NCI-H524 (cell line): Measurements from ENCODE around the gene KRT20.

Source experiments
- DNase-seq, 2 experiments: peaks; one replicate each; lab custom pipeline; 2025; lab: John Stamatoyannopoulos, UW

KRT20 gene

GRCh38 chr17:40852364-40852763 is 32.7 kb downstream of the KRT20 start:
- no peak for DNase-seq

GRCh38 chr17:40850293-40850972 is 34.6 kb downstream of the KRT20 start:
- no peak for DNase-seq

- no peak for DNase-seq
These were observed 35.3 kb downstream of the KRT20 start for GRCh38 chr17:40849723-40850122.

GRCh38 chr17:40848583-40849235 is 36.3 kb downstream of the KRT20 start:
- no peak for DNase-seq

GRCh38 chr17:40846515-40847144 is 38.4 kb downstream of the KRT20 start:
- no peak for DNase-seq

GRCh38 chr17:40844671-40845107 is 40.4 kb downstream of the KRT20 start:
- no peak for DNase-seq

- DNase-seq = no peak
These were observed 41.8 kb downstream of the KRT20 start for GRCh38 chr17:40843242-40843641.

GRCh38 chr17:40841246-40841645 is 43.8 kb downstream of the KRT20 start:
- no peak for DNase-seq

- no peak for DNase-seq
These were observed 45.8 kb downstream of the KRT20 start for GRCh38 chr17:40839194-40839593.

- DNase-seq = no peak
These were observed 49.0 kb downstream of the KRT20 start for GRCh38 chr17:40836020-40836419.

GRCh38 chr17:40833882-40834281 is 51.2 kb downstream of the KRT20 start:
- no peak for DNase-seq

- DNase-seq = no peak
These were observed 52.2 kb downstream of the KRT20 start for GRCh38 chr17:40832840-40833239.

GRCh38 chr17:40830085-40830776 is 54.8 kb downstream of the KRT20 start:
- DNase-seq = no peak

- DNase-seq = no peak
These were observed 56.5 kb downstream of the KRT20 start for GRCh38 chr17:40828454-40829044.

GRCh38 chr17:40827746-40828453 is 57.1 kb downstream of the KRT20 start:
- no peak for DNase-seq
